ENCODE results near the gene KIRREL1.

KIRREL1 gene

DNA sequence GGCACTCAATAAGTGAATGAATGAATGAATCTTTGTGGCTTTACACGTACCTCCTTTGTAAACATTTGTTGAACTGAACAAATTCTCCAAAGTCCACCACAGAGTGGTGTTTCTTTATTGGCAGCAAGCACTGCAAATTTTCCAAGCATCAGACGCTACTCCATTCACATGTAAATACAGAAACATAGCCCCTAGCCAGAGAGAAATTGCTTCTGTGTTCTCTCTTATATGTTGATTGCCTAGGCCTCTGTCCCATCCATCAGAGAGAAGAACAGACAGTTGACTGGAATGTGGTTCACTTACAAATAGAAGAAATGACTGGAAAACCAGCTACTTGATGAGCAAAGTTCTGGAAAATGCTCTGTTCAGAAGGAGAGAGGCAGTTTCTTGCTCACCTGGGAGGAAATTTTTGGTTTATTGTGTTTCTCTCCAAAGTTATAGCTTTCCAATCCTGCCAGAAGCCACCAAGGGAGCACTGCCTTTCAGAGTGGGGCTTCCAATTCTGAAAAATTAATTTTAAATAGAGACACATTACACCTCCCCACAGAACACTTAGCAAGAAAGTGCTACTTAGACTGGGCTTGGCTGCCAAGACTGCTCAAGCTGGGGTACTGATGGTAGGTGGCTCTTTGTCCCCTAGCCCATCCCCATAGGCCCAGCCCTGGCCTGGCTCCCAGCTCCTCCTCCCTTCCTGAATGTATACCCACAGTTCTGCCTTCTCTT is 18.1 kb upstream of the KIRREL1 start:
- no peak for DNase-seq

DNA sequence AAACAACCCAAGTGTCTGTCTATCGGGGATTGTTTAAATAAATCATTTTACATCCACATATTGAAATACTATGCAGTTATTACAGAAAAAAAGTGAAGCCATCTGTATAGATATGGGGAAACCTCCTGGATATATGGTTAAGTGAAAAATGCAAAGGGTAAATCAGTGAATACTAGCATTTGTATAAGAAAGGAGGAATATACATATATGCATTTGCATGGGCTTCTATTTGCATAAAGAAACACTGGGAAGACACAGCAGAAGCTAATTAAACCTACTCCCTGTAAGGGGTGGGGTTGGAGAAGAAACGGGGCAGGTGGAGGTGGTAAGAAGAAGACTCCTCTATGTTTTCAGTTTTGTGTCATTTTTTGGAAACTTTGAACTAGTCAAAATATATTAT is 16.6 kb upstream of the KIRREL1 start:
- DNase-seq = no peak

DNA sequence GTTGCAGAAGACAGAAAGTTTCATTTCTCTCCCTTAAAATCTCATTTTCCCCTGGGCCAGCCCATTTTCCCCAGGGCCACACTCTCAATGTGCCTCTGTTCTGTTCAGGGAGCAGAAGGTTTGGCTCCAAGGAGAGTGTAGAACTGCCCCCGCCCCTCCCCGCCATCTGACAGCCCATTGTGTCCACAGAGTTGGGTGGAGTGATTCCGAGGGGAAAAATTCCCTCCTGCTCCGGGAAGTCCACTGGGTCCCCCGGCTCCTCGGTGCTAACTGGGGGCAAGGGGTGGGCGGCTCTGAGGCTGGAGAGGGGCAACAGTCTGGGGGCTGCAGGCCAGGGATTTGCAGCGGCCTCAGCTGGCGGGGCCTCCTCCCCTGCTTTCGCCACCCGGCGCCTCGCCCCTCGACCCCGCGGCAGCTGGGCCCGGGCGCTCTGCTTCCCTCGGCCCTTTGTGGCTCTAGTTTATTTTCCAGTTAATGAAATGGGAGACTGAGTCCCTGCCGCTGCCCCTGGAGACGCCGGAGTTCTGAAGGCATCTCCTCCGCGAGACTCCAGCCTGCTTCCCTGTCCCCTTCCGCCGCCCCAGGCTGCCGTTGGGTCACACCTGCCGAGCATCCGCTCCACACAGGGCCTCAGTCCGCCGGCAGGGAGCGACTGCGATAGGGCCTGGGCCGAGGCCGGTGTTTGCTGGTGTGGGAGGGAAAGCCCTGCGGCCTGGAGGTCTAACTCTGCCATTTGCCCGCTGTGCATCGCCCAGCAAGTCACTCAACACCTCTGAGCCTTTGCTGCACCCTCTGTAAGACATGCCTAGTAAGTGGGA is 14.7 kb upstream of the KIRREL1 start:
- no peak for DNase-seq

DNA sequence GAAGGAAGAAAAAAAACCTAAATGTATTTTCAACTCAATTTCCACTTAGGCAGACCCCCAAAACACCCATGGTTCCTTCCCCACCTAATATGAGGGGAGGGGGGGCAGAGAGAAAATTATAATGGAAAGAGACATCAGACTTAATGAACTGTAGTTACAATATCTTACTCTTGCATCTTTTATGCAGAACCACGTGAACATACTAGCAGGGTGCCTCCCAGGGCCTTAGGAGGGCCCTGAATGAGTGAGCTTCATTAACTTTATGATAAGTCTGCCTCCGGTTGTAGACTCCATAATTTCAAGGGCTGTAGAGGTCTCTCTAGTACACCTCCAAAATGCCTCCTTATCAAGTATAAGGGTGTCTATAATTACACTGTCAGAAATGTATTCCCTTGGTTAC is 11.3 kb upstream of the KIRREL1 start:
- DNase-seq = no peak

DNA sequence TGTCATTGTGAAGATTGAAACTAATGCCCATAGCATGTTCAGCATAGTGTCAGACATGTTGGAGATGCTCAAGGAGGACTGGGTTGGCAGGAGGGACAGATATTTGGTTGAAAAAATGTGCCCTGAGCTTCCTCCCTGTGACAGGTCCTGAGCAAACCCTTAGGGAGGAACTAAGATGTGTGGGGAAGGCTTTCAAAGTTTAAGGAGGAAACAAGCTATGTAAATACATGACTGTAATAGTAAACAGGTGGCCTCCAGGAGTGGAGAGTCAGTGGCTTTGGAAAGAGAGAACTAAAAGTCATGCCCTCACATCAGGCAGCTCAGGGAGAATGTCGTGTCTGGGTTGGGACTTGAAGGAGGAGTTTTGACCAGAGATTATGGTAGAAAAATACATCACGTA is 9.7 kb upstream of the KIRREL1 start:
- no peak for DNase-seq

DNA sequence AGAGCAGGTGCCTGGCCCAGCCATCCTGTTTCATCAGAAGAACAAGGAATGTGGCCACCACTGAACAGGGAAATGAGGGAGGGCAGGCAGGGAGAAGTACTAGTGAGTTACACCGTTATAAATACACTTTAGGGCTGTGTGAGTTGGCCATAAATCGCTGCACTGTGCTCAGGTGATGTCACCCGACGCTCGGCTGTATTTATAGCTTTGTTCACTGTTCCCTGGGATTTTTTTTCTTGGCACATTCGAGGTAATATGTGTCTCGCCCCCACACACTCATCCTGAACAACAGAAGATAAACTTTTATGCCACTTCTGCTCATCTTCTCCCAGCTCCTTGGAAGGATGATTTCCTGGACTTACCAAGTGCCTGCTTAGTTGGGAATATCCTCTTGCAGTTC is 9.0 kb upstream of the KIRREL1 start:
- DNase-seq = no peak

DNA sequence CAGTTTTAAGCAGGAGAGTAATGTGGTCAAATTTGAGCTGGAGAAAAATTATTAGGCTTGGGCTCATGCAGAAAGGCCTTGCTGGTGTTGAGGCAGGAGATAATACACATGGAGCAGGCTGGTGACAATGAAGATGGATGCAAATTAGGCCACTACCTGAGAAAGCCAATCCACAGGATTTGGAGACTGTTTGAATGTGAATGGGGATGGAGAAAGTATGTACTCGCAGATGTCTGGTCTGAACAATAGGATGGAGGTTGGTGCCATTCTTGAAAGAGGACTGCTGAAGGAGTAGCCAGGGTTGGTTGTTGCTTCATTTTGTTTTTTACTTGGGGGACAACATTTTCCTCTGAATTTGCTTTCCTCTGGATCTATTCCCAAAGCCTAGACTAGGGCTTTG is 8.0 kb upstream of the KIRREL1 start:
- no peak for DNase-seq

DNA sequence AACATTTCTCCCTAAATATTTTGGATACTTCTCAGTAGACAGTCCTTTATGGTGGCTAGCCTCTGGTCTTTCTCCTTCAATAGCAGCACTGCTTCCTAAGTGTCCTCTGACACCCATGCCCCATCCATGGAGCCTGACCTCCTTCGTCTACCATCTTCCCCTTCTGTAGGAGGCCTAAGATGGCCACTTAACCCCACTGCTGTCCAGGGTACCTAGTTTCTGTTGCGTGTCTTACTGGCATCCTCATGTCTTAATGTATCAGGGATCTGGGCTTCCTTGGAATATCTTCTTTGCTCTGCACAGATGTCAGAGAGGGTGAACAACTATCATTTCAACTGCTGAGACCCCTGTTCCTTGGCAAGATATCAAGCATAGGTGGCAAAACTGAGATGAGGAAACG is 5.4 kb upstream of the KIRREL1 start:
- DNase-seq = no peak

DNA sequence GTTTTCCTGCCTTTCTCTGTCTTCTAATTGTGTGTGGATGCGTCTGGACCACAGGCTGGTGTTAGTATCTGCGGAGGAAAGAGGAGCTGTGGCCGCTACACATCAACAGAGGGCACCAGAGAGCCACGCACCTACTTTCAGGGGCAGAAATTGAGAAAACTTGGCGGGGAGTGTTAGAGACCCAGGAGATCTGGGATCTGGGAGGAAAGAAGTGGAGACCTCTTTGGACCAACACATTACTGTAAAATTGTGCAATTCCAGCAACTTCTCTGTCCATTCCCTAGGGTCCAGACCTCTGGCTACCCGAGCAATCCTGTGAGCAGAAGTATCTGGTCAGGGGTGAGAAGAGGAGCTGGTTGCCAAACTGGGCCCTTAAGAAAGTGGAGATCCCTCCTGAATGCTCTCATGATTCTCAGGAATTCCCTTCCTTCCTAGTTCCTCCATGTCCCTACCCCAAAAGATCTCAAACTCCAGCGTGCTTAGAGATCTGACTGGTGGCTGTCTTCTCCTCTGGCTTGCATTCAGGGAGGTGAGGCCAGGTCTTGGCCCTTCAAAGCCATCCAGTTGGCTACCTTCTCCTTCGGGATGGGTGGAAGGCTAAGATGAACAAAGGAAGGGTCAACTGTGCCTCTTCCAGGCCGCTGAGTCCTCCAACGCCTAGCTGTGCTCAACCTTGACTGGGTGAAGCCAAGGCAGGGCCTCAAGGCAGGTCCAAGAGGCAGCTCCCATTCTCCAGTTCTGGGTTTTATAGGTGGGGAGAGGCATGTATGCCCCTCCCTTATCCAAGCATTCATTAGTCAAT is 1.2 kb upstream of the KIRREL1 start:
- DNase-seq = no peak

DNA sequence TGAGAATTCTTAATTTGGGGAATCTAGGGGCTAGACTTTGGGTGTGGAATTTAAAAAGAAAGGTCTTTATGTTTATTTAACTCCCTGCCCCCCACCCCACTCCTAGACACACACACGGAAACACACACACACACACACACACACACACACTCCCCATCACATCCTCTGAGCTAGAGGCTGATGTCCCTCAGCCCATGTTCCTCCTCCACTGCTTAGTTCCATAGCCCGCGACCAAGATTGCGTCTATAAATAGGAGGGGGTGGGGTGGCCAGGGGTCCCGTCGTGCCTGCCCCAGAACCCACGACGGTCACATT is 655 bp upstream of the KIRREL1 start:
- no peak for DNase-seq

DNA sequence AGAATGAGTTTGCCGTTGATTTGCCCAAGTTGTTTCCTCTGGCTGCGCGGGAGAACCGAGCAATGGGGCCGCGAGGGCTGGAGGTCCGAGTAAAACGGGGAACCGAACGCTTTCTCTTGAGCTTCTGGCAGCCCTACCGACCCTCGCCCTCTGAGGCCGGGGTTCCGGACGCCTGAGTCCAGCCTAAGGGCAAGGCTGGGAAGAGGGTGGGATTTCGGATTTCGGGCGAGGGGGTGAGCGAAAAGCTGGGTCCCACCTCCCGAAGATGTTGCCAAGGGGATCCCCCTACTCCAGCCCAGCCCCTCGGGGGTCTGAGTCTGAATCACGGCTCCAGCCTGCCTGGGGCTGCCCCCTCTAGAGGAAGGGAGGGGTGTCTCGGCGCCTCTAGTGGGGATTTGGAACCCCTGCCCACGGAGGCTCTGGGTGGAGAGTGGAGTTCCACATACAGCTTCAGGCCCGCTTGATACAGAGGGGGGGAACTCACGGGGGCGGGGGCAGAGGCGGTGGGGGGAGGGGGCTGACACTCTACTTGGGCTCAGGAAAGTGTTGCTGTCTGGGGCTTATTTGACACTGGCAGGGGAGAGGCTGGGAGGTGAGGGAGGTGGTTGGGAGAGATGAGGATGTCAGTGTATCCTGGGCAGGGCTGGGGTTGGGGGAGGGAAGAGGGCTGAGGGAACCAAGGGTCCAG is 617 bp downstream of the KIRREL1 start:
- no peak for DNase-seq

DNA sequence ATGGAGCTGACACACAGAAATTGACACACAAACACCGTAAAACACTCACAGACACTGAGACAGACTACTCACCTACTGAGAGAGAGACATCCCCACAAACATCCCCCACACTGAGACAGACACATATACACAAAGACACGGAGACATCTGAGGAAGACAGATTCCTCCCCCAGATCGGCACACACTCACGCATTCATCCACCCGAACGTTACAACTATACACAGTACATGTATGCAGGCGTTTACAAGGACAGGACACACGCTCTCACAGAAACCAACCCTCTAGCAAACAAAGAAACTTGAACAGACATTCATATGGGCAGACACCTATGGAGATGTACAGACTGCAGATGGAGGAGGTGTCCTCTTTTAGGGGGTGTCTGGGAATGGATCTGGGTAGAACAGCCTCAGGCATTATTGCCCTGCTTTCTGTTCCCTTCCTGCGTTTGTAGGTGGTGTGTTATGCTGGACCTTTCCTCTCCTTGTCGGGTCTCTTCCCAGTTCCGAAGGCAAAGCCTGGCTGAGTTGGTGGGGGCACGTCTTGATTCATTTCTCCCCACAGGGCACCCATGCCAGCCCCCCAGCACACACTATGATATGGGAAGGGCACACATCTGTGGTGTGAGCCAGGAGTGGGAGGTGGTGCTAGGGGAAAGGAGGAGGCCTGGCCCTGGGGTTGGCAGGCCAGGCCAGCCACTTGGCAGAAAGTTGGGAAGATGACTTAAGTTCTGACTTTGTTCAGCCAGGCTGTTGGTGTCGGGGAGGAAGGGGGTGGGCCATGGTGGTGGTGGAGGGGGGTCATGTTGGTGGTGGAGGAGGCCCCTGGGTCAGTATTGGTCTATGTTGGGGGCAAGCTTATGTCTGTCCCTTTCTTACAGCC is 1.5 kb downstream of the KIRREL1 start:
- no peak for DNase-seq

DNA sequence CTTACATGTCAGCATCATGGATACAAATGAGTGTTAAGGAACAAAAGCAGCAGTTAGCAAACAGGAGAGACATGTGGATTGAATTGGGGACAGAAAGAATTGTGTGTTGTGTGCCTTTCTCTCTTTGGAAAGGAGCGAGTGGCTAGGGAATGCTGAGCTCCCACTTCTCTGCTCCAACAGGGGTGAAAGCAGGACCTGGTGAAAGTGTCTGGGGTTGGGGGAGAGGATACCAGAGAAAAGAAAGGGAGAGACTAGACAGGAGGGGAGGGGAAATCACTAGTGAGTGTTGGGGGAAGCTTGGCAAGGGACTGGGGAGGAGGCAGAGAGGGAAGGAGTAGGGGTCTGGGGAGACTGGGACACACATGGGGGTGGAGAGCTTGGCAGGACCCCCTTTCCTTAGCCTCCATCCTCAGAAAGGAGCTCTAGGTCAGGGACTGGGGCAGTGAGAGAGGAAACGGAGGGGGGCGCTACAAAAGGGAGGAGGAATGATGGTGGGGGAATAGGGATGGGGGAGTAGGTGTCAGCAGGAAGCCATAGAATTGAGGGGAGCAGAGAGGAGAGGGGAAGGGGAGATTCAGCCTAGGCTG is 2.2 kb downstream of the KIRREL1 start:
- no peak for DNase-seq

DNA sequence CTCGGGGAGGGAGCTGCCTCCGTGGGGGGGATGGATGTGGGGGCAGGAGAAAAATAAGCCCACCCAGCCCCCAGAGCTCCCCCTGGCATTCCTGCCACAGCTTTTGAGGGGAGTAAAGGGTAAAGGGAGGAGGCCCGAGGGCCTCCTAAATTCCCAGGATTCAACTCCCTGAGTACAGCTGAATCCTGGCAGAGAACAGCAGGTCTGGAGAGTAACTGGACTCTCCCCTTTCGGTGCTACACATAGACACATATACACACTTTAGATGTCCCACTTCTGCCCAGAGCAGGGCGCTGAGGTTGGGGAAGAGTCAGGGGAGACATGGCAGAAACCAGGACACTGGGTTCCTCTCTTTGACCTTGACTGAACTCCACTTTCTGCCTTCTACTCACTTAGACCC is 3.0 kb downstream of the KIRREL1 start:
- DNase-seq = no peak

DNA sequence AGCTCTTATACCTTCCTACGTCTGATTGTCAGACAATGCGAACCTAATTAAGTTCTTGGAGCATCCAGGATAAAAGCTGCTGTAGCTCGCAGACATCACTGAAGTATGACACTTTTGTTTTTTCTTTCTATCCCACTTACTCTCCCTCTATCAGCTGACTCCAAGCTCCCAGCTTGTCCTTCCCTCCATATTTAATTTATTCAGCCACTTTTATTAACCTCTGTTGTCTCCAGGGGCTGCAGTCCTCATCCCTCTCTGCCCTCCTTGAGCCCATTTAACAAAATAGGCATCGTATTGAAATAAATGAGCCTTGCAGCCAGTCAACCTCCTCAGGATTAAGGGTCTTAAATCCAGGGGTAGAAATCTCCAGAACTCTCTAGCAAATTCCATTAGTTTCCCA is 7.1 kb downstream of the KIRREL1 start:
- no peak for DNase-seq

DNA sequence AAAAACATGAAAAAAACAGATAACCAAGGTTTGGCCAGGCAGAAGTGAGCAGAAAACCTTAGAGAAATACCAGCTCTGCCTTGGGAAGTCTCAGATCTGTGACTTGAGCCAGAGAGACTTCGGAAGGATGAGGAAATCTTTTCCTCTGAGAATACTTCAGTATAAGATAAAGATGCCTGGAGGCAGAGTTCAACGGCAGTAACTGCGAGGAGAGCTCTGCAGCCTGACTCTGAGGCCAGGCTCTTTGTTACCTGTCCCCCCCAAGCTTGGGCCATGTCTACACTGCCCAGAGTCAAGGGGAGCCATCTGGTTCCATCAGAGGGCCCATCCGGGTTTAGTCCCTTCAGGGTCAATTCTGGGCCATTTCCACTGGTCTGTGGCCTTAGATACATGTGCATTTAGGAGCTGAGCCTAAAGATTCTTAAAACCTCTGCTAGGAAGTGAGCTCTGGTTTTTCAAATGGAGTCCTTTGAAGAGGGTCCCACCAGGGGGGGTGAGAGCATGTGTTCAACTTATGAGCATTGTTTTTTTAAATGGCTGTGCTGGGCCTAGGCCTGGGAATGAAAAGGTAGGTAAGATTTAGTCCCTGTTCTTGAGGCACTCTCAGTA is 8.7 kb downstream of the KIRREL1 start:
- no peak for DNase-seq

DNA sequence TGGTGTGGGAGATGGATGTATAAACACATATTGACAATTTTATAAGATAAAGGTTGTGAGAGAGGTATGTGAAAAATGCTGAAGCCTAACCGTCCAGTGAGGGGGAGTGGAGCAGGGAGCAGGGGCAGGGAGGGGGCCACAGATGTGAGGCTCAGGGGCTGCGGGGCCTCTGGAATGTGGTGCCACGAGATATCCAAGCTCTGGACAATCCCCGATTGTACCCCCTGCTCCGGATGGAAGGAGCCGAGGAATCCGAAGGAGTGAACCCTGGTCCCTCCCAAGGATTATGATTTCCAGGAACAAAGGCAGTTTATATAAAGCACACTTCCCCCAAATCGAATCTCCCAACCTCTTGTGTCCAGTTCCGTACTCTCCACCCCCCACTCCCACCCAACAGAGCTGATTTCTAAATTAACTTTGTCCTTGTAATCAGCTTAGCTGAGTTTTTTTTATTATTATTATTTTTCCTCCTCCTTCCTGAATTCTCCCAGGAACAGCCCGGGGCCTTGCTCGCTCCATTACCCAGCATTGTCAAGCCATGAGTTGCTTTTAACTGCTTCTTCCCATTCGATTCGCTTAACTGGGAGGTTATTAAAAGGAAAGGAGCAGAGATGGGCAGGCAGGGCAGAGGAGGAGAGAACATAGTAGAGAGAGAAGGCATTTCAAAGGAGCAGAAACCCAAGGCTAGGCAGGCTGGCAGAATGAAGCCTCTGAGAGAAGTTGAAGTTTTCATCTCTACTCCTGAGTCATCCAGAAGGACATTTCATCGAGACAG is 9.4 kb downstream of the KIRREL1 start:
- DNase-seq = no peak

DNA sequence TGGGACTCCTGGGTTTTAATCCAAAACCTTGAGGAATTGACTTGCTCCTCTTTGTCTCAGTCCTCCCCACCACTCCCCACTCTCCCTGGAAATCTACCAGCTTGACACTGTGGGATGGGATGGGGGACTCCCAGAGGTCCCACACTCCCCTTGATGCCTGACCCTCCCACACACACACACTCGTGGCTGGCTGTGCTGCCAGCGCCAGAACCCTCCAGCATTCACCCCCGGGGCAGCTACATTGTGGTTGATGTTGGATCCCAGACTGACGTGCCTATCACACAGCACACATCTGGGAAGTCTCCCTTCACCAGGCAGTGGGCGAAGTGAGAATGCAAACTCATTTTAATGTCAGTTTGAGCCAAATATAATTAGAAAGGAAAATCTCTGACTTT is 10.0 kb downstream of the KIRREL1 start:
- no peak for DNase-seq

DNA sequence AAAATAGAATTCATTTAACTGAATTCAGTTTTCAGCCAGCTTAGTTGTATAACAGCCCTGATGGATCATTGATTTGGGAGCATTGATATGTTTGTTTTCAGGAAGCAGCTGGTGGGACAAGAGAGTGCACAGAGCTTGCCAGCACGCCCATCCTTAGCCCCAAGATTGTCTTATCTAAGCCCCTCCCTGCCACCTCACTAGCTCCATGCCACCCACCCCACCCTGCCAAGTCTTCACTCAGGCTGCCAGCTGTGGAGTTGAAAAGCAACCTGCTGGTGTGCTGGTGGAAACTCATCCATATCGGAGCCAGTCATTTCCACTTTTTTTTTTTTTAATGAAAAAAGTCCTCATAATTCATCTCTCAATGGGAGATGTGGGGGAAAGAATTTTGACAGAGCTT is 11.8 kb downstream of the KIRREL1 start:
- no peak for DNase-seq

DNA sequence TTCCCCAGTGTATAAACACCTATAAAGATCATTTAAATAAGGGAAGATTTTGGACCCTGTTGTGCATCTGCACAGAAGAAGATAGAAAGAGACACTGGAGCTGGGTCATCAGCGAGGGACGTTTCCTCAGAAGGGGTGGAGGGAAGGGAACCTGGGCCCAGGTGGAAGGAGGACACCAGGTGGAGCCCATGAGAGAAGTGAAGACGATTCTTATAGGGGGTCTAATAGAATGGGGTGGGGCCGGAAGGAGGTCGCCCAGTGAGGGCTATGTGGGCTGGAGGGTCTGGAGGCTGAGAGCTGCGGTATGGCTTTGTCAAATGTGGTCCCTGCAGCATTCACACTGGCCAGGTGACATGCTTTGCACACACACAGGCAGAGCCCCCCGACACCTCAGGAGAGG is 13.7 kb downstream of the KIRREL1 start:
- DNase-seq = no peak

Data from SHP77 treated with DMSO at 0.1 percent for 48 hours (cell line).